Sciatic nerve (tissue), 2 donors: ENCODE measurements around the gene CSK. TPM values are rescaled to one million over a fixed set of nuclear protein-coding genes. Genes with fewer than 3 reads are reported as not detected.

Source experiments
- ATAC-seq: fragments of 200-7000 bp; cut with Tn5 transposase; one replicate; pipeline ENCODE4 v1.9.1; 2020; ENCODE audit warnings: mild to moderate bottlenecking, moderate library complexity
- DNase-seq: peaks from one replicate; pipeline ENCODE4 v3.0.0-alpha.2; 2020; ENCODE audit warnings: low spot score
- intact Hi-C: fragments of 100-400 bp; cut with DNase I; formaldehyde crosslinking; loops from one replicate; pipeline ENCODE4 v1.14.2; 2022
- microRNA-seq: library from miRNA; unstranded; fragments of <30 nt; microRNA quantifications from one replicate; pipeline ENCODE4 v1.2.0, GENCODE V29; 2020
- total RNA-seq: library from RNA; stranded (reverse); fragmentation: NEBNext Ultra II Directional; extraction: Animal tissue kit (Norgen Biotek cat#: 25700); gene quantifications from one replicate; pipeline ENCODE4 v1.2.1, GENCODE V29; 2021
- donor health status: DM: no; HTN: no; CAD: no.
- donor health status: DM: no; HTN: no; CAD: no.

The CSK gene
- total RNA-seq, 1 donor from 2014 or later, result 43.7 TPM

- DNase-seq (no peak), ATAC-seq (no peak)
- intact Hi-C loops, result loop anchor here (10.0 kb wide), 1 partner anchor 71 kb away; no protein-coding TSS in a partner anchor
Measured at GRCh38 chr15:74845581-74845980, 63.7 kb downstream of the CSK start.

GRCh38 chr15:74847432-74847831 lies 65.6 kb downstream of the CSK start:
- DNase-seq (no peak), ATAC-seq (no peak)
- intact Hi-C loops, result loop anchor here (10.0 kb wide), 1 partner anchor 73 kb away; no protein-coding TSS in a partner anchor

- intact Hi-C loops, result no loop called here
- no peak for DNase-seq
- ATAC-seq, result no peak
Measured at GRCh38 chr15:74850393-74850792, 68.5 kb downstream of the CSK start.

GRCh38 chr15:74851960-74852359 lies 70.1 kb downstream of the CSK start:
- no peak for ATAC-seq

More at GRCh38 chr15:74851960-74852359, 70.1 kb downstream of the CSK start:
- intact Hi-C loops, result no loop called here
- DNase-seq, result no peak

Small RNAs within 50 kb of the gene (microRNA-seq; reads per million reads assigned to microRNA genes)
- not detected for gene MIR4513
- gene MIR6882, result 1.1 reads per million

Other genes with a start within 250 kb of the CSK start
- 5.5 TPM for gene ARID3B, start 240.9 kb upstream of the CSK start, total RNA-seq
- 81.7 TPM for gene CLK3, start 166.2 kb upstream of the CSK start, total RNA-seq
- 32.5 TPM for gene EDC3, start 86.1 kb upstream of the CSK start, total RNA-seq
- 0.18 TPM for gene CYP1A1, start 56.6 kb upstream of the CSK start, total RNA-seq
- not detected for gene CYP1A2, start 33.2 kb upstream of the CSK start, total RNA-seq
- not detected for gene LMAN1L, start 30.8 kb downstream of the CSK start, total RNA-seq
- not detected for gene CPLX3, start 44.5 kb downstream of the CSK start, total RNA-seq
- gene ULK3, start 61.1 kb downstream of the CSK start, total RNA-seq, result 26.5 TPM
- 68.2 TPM for gene SCAMP2, start 91.3 kb downstream of the CSK start, total RNA-seq
- 38.2 TPM for gene MPI, start 108.0 kb downstream of the CSK start, total RNA-seq
- 72.9 TPM for gene FAM219B, start 124.8 kb downstream of the CSK start, total RNA-seq
- 66.3 TPM for gene COX5A, start 156.0 kb downstream of the CSK start, total RNA-seq
- 6.0 TPM for gene RPP25, start 174.7 kb downstream of the CSK start, total RNA-seq
- gene SCAMP5, start 213.5 kb downstream of the CSK start, total RNA-seq, result 7.6 TPM
- gene PPCDC, start 241.5 kb downstream of the CSK start, total RNA-seq, result 20.4 TPM